Fibroblast of mammary gland (primary cell): ENCODE results near the gene PTPN3.
A peak's percentile ranks its signal among the peaks of the same experiment; 100 is the strongest.

ENCODE experiments used
- DNase-seq: peaks from one replicate; pipeline ENCODE4 v3.0.0-alpha.2; 2010; ENCODE audit warnings: low read depth
- H3K4me3 ChIP-seq: 2 replicates; pipeline ENCODE4 v1.5.1; 2011; ENCODE audit warnings: low read depth, mild to moderate bottlenecking, low read length, moderate library complexity; ENCODE audit not compliant: control insufficient read depth
- TF ChIP-seq, protein P1 (sequence below): conservative IDR thresholded peaks from 2 replicates; pipeline ENCODE4 v1.5.1; 2011; ENCODE audit warnings: low read depth, low read length, inconsistent platforms; ENCODE audit not compliant: control insufficient read depth, insufficient read depth

PTPN3 gene

GRCh38 chr9:109506097-109506712, 8.1 kb upstream of the PTPN3 start:
- no peak for DNase-seq
- TF ChIP-seq, protein P1, sequence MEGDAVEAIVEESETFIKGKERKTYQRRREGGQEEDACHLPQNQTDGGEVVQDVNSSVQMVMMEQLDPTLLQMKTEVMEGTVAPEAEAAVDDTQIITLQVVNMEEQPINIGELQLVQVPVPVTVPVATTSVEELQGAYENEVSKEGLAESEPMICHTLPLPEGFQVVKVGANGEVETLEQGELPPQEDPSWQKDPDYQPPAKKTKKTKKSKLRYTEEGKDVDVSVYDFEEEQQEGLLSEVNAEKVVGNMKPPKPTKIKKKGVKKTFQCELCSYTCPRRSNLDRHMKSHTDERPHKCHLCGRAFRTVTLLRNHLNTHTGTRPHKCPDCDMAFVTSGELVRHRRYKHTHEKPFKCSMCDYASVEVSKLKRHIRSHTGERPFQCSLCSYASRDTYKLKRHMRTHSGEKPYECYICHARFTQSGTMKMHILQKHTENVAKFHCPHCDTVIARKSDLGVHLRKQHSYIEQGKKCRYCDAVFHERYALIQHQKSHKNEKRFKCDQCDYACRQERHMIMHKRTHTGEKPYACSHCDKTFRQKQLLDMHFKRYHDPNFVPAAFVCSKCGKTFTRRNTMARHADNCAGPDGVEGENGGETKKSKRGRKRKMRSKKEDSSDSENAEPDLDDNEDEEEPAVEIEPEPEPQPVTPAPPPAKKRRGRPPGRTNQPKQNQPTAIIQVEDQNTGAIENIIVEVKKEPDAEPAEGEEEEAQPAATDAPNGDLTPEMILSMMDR: no peak
- H3K4me3 ChIP-seq: no peak overlapping the region

GRCh38 chr9:109504689-109505088, 6.6 kb upstream of the PTPN3 start:
- H3K4me3 ChIP-seq: no peak overlapping the region
- DNase-seq: no peak
- TF ChIP-seq, protein P1: no peak

- TF ChIP-seq, protein P1: no peak
- H3K4me3 ChIP-seq: no peak overlapping the region
- DNase-seq: no peak
Measured at GRCh38 chr9:109500421-109500974, 2.4 kb upstream of the PTPN3 start.

DNA sequence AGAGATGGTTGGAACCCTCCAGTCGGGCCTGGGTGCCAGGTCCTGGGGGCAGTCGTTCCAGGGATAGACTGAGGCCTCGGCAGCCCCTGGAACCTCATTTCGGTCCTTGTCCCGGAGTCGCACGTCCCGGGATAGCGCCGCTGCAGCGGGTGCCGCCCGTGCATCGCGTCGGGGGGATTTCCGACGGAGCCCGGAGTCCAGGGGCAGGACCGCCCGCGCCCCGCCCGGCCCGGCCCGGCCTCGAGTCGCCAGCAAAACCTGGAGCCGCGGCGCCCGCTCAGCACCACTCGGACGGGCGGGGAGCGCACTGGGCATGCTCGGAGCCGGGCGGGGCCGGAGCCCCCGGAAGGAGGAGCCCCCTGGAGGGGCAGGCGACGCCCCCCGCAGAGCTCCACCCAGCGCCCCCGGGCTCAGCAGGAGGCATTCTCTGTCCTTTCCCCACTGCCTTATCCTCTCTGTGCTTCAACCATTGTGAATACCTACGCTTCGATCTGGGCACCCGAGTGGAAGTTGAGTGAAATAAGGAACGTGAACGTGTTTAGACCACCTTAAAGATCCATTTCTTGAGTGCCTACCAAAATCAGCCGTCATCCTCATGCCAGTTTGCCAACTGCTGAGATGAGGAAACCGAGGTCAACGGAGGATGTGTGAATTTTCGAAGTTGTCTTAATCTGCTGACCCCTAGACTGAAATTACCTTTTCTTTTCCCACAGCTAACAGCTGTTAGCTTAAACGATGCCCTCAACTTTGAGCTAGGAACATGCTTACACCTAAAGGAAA, 1.7 kb upstream of the PTPN3 start:
- peak overlapping the region; percentile 30 for H3K4me3 ChIP-seq
- TF ChIP-seq, protein P1: no peak
- DNase-seq: peak; percentile 12

GRCh38 chr9:109499093-109499630, 1.1 kb upstream of the PTPN3 start:
- no peak for DNase-seq
- peak overlapping the region; percentile 30 for H3K4me3 ChIP-seq
- TF ChIP-seq, protein P1: no peak

- peak overlapping the region; percentile 49 for H3K4me3 ChIP-seq
- no peak for DNase-seq
- TF ChIP-seq, protein P1: no peak
Measured at GRCh38 chr9:109497226-109498153, 617 bp downstream of the PTPN3 start.
